Bronchial epithelial cell (primary cell): ENCODE measurements around the gene TMEM131. TPM values are rescaled to one million over a fixed set of nuclear protein-coding genes. Genes with fewer than 3 reads are reported as not detected.
"Not testable (repeated sequence)": the region's sequence is repeated elsewhere in the genome, so short reads cannot be mapped to it uniquely, and the experiment has no call there.

Source experiments
- DNase-seq: peaks from one replicate; pipeline ENCODE4 v3.0.0-alpha.2; 2010; ENCODE audit warnings: low read depth
- FAIRE-seq: peaks from 2 replicates; lab custom pipeline; 2011; peaks lifted over from hg19 to GRCh38; lab: Jason Lieb, UNC
- H3K27me3 ChIP-seq: 2 replicates; pipeline ENCODE4 v1.5.1; 2011; ENCODE audit warnings: low read length; ENCODE audit not compliant: control insufficient read depth, insufficient read depth
- H3K36me3 ChIP-seq: 2 replicates; pipeline ENCODE4 v1.5.1; 2011; ENCODE audit warnings: low read length; ENCODE audit not compliant: control insufficient read depth, insufficient read depth
- H3K4me3 ChIP-seq: 2 replicates; pipeline ENCODE4 v1.5.1; 2011; ENCODE audit warnings: mild to moderate bottlenecking, low read depth, low read length, control low read depth
- CTCF ChIP-seq: IDR thresholded peaks from 2 replicates; pipeline ENCODE4 v1.5.1; 2011; ENCODE audit warnings: mild to moderate bottlenecking, moderate library complexity, low read length, control low read depth, inconsistent platforms; ENCODE audit not compliant: insufficient read depth, severe bottlenecking
- total RNA-seq: library from RNA; depleted of rRNA; stranded (reverse); fragments of >200 nt; gene quantifications from 2 replicates; pipeline ENCODE4 v1.2.1, GENCODE V29; 2014

TMEM131 gene
- total RNA-seq, 1 donor from 2014 or later, result 14.0 TPM

GRCh38 chr2:97901862-97902261 is 93.9 kb downstream of the TMEM131 start:
- FAIRE-seq (no peak), DNase-seq (no peak)
- TF ChIP-seq CTCF, result no peak
- no peaks in the 10 kb centered on the region for H3K36me3 ChIP-seq
- H3K27me3 ChIP-seq, result no peaks in the 10 kb centered on the region
- no peak overlapping the region for H3K4me3 ChIP-seq

GRCh38 chr2:97900806-97901205 is 94.9 kb downstream of the TMEM131 start:
- DNase-seq, result peak; percentile 74
- Histone ChIP-seq H3K4me3 (no peak overlapping the region), H3K36me3 (no peaks in the 10 kb centered on the region), H3K27me3 (no peaks in the 10 kb centered on the region)
- TF ChIP-seq CTCF, result no peak
- no peak for FAIRE-seq

- FAIRE-seq, result not testable (repeated sequence)
These were observed 102.7 kb downstream of the TMEM131 start for GRCh38 chr2:97893042-97893441.

GRCh38 chr2:97891611-97892010 is 104.1 kb downstream of the TMEM131 start:
- no peak for DNase-seq
- H3K36me3 ChIP-seq, result no peaks in the 10 kb centered on the region
- H3K4me3 ChIP-seq, result no peak overlapping the region
- FAIRE-seq, result no peak
- H3K27me3 ChIP-seq, result no peaks in the 10 kb centered on the region
- TF ChIP-seq CTCF, result no peak

More at GRCh38 chr2:97893042-97893441, 102.7 kb downstream of the TMEM131 start:
- DNase-seq, H3K27me3 ChIP-seq, H3K4me3 ChIP-seq, H3K36me3 ChIP-seq: not testable (repeated sequence)

GRCh38 chr2:97889156-97889555 is 106.6 kb downstream of the TMEM131 start:
- Histone ChIP-seq H3K27me3 (no peaks in the 10 kb centered on the region), H3K36me3 (peaks cover 2% of the 10 kb centered on the region), H3K4me3 (no peak overlapping the region)
- FAIRE-seq (no peak), DNase-seq (no peak)
- no peak for TF ChIP-seq CTCF

- Histone ChIP-seq H3K36me3 (peaks cover 2% of the 10 kb centered on the region), H3K4me3 (no peak overlapping the region), H3K27me3 (no peaks in the 10 kb centered on the region)
- DNase-seq (no peak), FAIRE-seq (no peak)
- TF ChIP-seq CTCF, result no peak
These were observed 109.9 kb downstream of the TMEM131 start for GRCh38 chr2:97885841-97886240.
